B cell (primary cell): ENCODE results near the gene SMARCE1.

Experiments used
- EZH2 ChIP-seq: IDR thresholded peaks from 2 replicates; pipeline ENCODE4 v1.6.1; 2012; ENCODE audit warnings: borderline replicate concordance, low read depth, mild to moderate bottlenecking, moderate library complexity, low read length; ENCODE audit not compliant: insufficient read depth, poor library complexity, severe bottlenecking
- TF ChIP-seq, protein P1 (sequence below): fragments of 200-600 bp; IDR thresholded peaks from one replicate; pipeline ENCODE4 v1.8.0; 2022; ENCODE audit warnings: antibody characterized with exemption, mild to moderate bottlenecking

GRCh38 chr17:40621019-40621418 is 26.6 kb downstream of the SMARCE1 start:
- TF ChIP-seq, protein P1, sequence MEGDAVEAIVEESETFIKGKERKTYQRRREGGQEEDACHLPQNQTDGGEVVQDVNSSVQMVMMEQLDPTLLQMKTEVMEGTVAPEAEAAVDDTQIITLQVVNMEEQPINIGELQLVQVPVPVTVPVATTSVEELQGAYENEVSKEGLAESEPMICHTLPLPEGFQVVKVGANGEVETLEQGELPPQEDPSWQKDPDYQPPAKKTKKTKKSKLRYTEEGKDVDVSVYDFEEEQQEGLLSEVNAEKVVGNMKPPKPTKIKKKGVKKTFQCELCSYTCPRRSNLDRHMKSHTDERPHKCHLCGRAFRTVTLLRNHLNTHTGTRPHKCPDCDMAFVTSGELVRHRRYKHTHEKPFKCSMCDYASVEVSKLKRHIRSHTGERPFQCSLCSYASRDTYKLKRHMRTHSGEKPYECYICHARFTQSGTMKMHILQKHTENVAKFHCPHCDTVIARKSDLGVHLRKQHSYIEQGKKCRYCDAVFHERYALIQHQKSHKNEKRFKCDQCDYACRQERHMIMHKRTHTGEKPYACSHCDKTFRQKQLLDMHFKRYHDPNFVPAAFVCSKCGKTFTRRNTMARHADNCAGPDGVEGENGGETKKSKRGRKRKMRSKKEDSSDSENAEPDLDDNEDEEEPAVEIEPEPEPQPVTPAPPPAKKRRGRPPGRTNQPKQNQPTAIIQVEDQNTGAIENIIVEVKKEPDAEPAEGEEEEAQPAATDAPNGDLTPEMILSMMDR = no peak
- no peak for TF ChIP-seq EZH2
